Endothelial cell (in vitro differentiated cells): ENCODE data around the gene ACOXL. TPM values are rescaled to one million over a fixed set of nuclear protein-coding genes. Genes with fewer than 3 reads are reported as not detected.
A peak's percentile ranks its signal among the peaks of the same experiment; 100 is the strongest.

Experiments
- DNase-seq: peaks from one replicate; pipeline ENCODE4 v3.0.0; 2021; ENCODE audit warnings: low spot score
- H3K27ac Mint-ChIP-seq: one replicate; pipeline ENCODE4 v1.8.0; 2021; ENCODE audit warnings: mixed read lengths, inconsistent platforms; ENCODE audit not compliant: unreplicated experiment
- H3K27me3 Mint-ChIP-seq: one replicate; pipeline ENCODE4 v1.8.0; 2021; ENCODE audit warnings: mild to moderate bottlenecking, moderate library complexity, mixed read lengths, inconsistent platforms; ENCODE audit not compliant: unreplicated experiment
- H3K36me3 Mint-ChIP-seq: one replicate; pipeline ENCODE4 v1.8.0; 2021; ENCODE audit warnings: mild to moderate bottlenecking, low read depth, mixed read lengths, inconsistent platforms; ENCODE audit not compliant: unreplicated experiment
- H3K4me1 Mint-ChIP-seq: one replicate; pipeline ENCODE4 v1.8.0; 2021; ENCODE audit warnings: mild to moderate bottlenecking, mixed read lengths, inconsistent platforms; ENCODE audit not compliant: unreplicated experiment
- H3K4me3 Mint-ChIP-seq: one replicate; pipeline ENCODE4 v1.8.0; 2021; ENCODE audit warnings: mild to moderate bottlenecking, mixed read lengths, inconsistent platforms; ENCODE audit not compliant: unreplicated experiment
- H3K9me3 Mint-ChIP-seq: one replicate; pipeline ENCODE4 v1.8.0; 2021; ENCODE audit warnings: mixed read lengths, inconsistent platforms; ENCODE audit not compliant: unreplicated experiment
- total RNA-seq: library from RNA; stranded (reverse); fragmentation: NEBNext Ultra II Directional; extraction: Animal tissue kit (Norgen Biotek cat#: 25700); gene quantifications from one replicate; pipeline ENCODE4 v1.2.1, GENCODE V29; 2021; ENCODE audit not compliant: unreplicated experiment
- TF ChIP-seq, protein P1 (sequence below): fragments of 200-600 bp; sonication (generic); IDR thresholded peaks from one replicate; pipeline ENCODE4 v1.5.0; 2021; ENCODE audit warnings: antibody characterized with exemption; ENCODE audit not compliant: unreplicated experiment

Gene ACOXL
- total RNA-seq, 1 donor from 2014 or later: 0.44 TPM

DNA sequence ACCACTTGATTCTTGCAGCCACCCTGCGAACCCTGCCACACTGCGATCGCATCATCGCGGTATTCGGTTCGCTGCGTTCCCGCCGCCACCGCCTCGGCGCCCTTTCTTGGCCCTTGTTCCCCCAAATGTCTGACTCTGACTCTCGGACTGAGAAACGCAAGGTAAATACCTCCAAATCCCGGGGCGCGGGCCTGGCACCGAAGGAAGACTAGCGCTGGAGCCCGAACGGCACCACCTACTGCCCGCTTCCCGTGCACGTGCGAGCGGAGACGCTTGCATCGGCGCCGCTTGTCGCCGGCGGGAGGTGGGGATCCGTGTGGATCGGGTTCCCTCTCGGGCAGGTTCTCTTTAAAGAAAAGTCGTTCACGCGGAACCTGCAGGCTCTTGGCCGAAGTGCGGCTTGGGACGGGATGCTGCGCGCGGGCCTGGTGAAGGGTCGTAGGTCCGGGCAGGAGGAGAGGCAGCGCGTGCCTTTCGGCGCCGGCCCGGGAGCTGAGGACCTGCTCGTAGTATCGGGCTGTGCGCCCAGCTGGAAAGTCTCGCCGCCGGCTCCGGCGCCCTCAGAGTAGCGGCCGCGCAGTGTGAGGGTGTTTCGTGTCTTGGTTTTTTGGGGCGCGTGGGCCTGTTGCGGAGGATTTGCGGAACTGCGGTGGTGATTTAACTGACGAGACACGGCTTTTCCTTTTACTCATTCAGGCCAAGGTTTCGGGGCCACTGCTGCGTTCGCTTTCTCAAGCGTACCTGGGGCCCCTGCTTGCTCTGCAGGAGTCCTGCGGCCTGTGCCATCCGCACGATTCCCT lies 388.9 kb downstream of the ACOXL start:
- peak; percentile 41 for DNase-seq

DNA sequence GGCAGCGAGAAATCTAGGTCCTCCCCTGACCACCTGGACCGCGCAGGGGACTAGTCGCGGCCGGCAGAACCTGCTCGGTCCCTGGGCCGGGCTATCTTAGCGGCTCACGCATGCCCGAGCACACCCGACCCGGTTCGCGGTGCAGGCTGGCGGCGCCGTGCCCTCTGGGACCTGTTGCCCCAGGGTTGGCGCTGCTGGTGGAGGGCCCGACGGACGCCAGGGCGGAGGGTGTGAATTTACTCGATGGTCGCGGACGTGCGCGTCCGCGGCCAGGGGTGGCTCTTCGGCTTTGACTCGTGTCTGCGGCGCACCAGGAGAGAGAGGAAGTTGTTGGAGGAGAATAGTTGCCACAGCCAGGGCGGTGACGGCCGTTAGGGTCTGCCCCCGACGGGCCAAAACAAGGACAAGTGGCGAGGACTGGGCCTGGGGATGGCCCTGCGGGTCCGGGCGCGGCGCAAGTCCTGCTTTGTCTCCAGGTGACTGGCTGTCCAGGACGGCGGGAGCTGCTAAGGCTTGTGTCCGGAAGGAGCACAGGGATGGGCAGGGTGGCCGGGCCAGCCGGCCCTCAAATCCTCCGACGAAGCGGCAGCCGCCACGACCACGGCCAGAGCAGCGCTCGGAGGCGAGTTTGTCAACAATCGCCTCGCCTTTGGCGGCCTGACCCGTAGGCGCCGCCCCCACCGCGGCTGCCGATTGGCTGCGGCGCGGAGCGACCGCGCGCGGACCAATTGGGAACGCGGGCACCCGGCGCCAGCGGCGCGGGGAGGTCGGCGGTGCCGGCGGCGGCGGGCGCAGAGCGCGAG lies 389.7 kb downstream of the ACOXL start:
- Mint-ChIP-seq H3K4me3 (peak overlapping the region; percentile 96), H3K4me1 (peaks cover 12% of the 10 kb centered on the region), H3K9me3 (no peaks in the 10 kb centered on the region), H3K36me3 (peaks cover 10% of the 10 kb centered on the region), H3K27ac (peak overlapping the region; percentile 67), H3K27me3 (peaks cover 25% of the 10 kb centered on the region)
- TF ChIP-seq, protein P1, sequence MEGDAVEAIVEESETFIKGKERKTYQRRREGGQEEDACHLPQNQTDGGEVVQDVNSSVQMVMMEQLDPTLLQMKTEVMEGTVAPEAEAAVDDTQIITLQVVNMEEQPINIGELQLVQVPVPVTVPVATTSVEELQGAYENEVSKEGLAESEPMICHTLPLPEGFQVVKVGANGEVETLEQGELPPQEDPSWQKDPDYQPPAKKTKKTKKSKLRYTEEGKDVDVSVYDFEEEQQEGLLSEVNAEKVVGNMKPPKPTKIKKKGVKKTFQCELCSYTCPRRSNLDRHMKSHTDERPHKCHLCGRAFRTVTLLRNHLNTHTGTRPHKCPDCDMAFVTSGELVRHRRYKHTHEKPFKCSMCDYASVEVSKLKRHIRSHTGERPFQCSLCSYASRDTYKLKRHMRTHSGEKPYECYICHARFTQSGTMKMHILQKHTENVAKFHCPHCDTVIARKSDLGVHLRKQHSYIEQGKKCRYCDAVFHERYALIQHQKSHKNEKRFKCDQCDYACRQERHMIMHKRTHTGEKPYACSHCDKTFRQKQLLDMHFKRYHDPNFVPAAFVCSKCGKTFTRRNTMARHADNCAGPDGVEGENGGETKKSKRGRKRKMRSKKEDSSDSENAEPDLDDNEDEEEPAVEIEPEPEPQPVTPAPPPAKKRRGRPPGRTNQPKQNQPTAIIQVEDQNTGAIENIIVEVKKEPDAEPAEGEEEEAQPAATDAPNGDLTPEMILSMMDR: no peak
- DNase-seq: peak; percentile 93

More for the DNA sequence above, 388.9 kb downstream of the ACOXL start:
- TF ChIP-seq, protein P1: no peak
- Mint-ChIP-seq H3K27me3 (peaks cover 30% of the 10 kb centered on the region), H3K4me3 (peak overlapping the region; percentile 96), H3K4me1 (peaks cover 16% of the 10 kb centered on the region), H3K36me3 (peaks cover 10% of the 10 kb centered on the region), H3K9me3 (no peaks in the 10 kb centered on the region), H3K27ac (no peak overlapping the region)

DNA sequence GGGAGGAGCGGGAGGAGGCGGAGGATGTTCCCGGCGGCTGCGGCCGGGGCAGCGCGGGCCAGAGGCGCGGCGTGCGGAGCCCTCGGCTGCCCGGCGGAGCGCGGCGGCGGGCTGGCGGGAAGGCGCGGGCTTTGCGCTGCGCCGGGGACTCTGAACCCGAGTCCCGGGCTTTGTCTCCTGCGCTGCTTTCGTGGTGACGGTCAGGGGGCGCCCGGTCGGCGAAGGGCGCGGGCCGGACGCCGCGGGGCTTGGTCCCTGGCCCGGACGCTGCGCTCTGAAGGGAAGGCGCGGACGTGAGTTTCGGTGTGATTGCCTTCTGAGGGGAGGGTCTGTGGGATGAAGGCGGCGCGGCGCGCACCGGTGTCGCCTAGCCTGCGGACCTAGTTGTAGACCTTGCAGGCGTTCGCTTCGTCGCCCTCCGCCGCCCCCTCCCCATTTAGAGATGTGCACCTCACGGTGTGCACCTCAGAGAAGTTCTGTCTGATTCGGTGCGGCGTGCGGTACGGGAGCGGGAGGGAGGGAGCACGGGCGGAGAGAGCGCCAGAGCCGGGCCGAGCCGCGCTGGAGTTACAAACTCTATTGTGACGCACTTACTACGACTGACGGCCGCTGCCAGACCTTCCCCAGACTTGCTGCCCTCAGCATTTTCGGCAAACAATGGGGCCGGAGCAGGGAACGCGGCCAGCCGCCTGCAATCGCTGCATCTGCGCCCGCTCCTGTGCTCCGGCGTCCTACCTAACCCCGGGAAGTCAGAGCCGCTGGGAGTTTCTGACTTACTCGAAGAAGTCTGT lies 390.5 kb downstream of the ACOXL start:
- DNase-seq: peak; percentile 77
- H3K36me3 Mint-ChIP-seq: peaks cover 10% of the 10 kb centered on the region

DNA sequence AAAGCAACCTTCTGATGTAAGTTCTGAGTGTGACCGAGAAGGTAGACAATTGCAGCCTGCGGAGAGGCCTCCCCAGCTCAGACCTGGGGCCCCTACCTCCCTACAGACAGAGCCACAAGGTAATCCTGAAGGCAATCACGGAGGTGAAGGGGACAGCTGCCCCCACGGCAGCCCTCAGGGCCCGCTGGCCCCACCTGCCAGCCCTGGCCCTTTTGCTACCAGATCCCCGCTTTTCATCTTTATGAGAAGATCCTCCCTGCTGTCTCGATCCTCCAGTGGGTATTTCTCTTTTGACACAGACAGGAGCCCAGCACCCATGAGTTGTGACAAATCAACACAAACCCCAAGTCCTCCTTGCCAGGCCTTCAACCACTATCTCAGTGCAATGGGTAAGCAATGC lies 391.4 kb downstream of the ACOXL start:
- peak overlapping the region; percentile 87 for H3K4me3 Mint-ChIP-seq
- no peak for DNase-seq
- no peaks in the 10 kb centered on the region for H3K9me3 Mint-ChIP-seq
- peaks cover 14% of the 10 kb centered on the region for H3K27me3 Mint-ChIP-seq
- peaks cover 18% of the 10 kb centered on the region for H3K36me3 Mint-ChIP-seq
- peak overlapping the region; percentile 77 for H3K27ac Mint-ChIP-seq
- TF ChIP-seq, protein P1: no peak
- peaks cover 3% of the 10 kb centered on the region for H3K4me1 Mint-ChIP-seq

More for the DNA sequence above, 390.5 kb downstream of the ACOXL start:
- peaks cover 23% of the 10 kb centered on the region for H3K27me3 Mint-ChIP-seq
- peak overlapping the region; percentile 94 for H3K4me3 Mint-ChIP-seq
- TF ChIP-seq, protein P1: no peak
- no peaks in the 10 kb centered on the region for H3K9me3 Mint-ChIP-seq
- H3K27ac Mint-ChIP-seq: peak overlapping the region; percentile 87
- peaks cover 12% of the 10 kb centered on the region for H3K4me1 Mint-ChIP-seq
